Cerebellar cortex (tissue), 1 donor: ENCODE measurements around the gene ACAD9.
"Not testable (repeated sequence)": the region's sequence is repeated elsewhere in the genome, so short reads cannot be mapped to it uniquely, and the experiment has no call there.

Experiments used
- DNase-seq: peaks from one replicate; pipeline ENCODE4 v3.0.0-alpha.2; 2015; ENCODE audit warnings: low spot score

Gene ACAD9

GRCh38 chr3:128879125-128879969 lies at the start of gene ACAD9:
ACAD9 (plus strand) TSS chr3:128879620; CDS start chr3:128879692, 72 bp downstream.
- DNase-seq = peak; percentile 97

DNA sequence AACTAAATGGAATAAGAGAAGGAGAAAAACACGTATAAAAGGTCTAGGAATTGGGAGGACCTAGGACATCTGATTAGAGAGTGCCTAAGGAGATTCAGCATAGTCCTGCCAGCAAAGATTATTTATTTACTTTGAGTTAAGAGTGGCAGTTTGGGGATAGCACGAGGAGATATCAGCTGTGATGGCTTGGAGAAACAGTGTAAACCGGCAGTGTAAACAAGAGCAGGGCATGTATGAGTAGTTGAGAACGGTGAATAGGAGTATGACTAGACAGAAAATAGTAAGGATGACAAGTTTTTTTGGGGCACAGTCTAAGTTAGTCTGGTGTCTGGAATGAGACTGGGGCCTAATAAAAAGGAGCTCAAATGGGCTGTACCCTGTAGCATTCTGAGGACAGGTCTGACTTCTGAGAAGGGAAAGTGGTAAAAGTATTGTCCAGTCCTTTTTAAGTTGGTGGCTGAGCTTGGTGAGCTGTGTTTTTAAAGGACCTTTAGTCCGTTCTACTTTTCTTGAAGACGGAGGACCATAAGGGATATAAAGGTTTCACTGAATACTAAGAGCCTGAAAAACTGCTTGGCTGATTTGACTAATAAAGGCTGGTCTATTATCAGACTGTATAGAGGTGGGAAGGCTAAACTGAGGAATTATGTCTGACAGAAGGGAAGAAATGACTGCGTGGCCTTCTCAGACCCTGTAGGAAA lies 49.3 kb upstream of the ACAD9 start:
- not testable (repeated sequence) for DNase-seq

- DNase-seq = not testable (repeated sequence)
Observed at GRCh38 chr3:128830762-128831161, 48.7 kb upstream of the ACAD9 start.

DNA sequence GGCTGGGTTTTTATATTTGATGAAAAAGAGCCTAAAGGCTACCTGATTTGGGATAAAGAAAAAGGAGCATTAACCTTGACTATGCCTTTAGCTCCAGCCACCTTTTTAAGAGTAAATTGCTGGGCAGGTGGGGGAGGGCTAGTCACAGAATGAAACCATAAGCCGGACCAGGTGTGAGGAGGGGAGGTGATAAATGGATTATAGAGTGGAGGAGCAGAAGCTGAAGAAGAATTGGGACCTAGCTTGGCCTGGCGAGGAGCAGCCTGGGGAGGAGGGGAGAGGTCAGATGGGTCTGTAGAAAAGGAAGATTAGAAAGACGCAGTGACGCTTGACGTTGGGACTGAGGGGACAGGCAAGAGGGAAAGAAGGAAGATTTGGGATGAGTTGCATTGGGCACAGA lies 46.4 kb upstream of the ACAD9 start:
- DNase-seq = not testable (repeated sequence)

- no peak for DNase-seq
Observed at GRCh38 chr3:128835096-128835495, 44.3 kb upstream of the ACAD9 start.

DNA sequence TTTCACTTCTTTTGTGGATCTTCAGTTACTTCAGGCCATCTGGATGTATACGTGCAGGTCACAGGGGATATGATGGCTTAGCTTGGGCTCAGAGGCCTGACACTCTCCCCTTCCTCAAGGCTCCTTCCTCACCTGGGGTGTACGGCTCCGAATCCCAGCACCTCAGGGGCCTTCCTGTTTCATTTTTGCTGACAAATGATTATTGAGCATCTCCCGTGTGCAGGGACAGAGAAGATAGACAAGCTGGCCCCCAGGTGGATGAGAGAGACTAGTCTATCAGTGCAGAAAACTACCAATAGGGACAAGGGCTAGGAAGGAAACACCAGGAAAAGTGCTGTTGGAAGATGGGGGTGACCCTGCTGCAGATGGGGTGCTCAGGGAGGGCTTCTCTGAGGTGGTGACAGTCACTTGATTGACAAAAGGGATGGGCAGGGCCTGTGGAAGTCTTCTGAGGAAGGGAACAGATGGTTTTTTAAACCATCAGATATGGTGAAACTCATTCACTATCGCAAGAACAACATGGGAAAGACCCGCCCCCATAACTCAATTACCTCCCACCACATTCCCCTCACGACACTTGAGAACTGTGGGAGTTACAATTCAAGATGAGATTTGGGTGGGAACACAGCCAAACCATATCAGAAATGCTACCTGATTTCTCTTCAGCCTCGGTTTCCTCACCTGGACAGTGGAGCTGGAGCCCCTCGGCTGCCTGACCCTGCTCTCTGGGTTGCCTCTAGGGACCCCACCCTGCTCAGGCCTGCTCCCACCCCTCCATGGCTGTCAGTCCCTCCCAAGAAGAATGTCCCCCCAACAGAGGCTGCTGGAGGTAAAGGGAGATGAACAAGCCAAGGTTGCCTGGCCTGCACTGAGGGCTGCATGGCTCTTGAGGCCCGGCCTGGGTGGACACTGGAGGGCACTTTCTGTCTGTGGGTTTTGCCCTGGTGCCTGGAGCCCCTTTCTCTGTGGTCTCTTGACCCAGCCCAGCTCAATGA lies 37.2 kb upstream of the ACAD9 start:
- no peak for DNase-seq

DNA sequence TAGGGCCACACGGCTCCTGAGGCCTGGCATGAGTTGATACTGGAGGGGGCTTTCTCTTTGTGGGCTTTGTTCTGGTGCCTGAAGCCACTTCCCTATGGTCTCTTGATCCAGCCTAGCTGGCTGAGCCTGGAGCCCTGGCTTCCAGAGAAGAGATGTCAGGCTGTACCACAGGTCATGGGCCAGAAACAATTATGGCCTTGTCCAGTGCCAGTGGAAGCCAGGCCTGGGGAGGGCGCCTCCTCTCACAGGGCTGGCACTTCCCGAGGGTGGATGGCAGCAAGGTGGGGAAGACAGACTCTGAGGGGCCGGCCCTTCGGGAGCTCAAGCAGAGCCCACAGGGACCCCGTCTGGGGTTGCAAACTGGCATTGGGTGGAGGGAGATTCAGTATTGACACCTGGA lies 34.9 kb upstream of the ACAD9 start:
- DNase-seq = peak; percentile 46

GRCh38 chr3:128845119-128845777 lies 34.2 kb upstream of the ACAD9 start:
- DNase-seq = peak; percentile 82

GRCh38 chr3:128845778-128846485 lies 33.5 kb upstream of the ACAD9 start:
- peak; percentile 77 for DNase-seq

DNA sequence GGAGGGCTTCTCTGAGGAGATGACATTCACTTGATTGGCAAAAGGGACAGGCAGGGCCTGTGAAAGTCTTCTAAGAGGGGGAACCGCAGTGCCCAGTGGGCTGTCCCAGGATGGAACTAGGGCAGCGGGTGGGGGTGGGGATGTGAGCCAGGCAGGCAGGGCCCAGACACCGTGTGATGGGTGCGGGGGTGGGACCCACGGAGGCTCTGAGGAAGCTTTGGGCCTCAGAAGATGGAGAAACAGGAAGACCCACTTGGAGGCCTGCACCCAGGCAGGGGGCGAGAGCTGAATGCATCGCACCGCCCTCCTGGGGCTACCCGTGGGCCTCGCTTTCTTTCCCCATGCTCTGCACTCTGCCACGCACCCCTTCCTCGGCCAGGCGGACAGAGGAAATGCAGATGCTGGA lies 32.9 kb upstream of the ACAD9 start:
- no peak for DNase-seq

GRCh38 chr3:128847666-128848370 lies 31.6 kb upstream of the ACAD9 start:
- DNase-seq = no peak

DNA sequence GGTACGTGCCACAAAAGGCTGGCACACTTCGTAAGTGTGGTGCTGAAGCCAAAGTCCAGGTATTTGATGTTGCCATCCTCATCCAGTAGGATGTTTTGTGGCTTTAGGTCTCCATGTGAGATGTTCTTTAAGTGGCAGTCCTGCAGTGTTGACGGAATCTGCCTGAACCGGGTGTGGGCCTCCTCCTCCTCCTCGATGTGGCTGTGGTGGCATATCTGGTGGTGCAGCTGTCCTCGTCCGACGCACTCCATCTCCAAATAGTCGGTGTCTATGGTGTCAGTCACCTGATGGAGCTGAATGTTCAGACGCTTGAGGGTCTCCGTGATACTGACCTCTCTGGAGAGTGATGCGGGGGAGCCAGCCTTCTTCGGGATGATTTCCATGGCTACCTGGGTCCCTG lies 30.5 kb upstream of the ACAD9 start:
- DNase-seq = no peak

- DNase-seq = peak; percentile 29
Observed at GRCh38 chr3:128849911-128850455, 29.4 kb upstream of the ACAD9 start.

DNA sequence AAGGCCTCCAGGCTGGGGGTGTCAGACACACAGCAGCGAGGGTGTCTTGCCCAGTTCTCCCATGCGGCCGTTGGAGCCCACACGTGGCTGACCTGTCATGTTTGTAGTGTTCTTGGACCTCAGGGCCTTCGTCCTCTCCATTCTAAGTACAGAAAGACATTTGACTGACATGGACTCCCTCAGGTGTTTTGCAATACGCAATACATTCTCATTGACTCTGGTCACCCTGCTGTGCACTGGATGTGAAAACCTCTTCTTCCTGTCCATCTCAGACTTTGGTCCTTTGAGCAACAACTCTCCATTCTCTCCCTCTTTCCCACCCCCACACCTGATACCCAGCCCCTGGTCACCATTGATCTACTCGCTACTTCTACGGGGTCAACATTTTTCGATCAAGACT lies 28.9 kb upstream of the ACAD9 start:
- no peak for DNase-seq

DNA sequence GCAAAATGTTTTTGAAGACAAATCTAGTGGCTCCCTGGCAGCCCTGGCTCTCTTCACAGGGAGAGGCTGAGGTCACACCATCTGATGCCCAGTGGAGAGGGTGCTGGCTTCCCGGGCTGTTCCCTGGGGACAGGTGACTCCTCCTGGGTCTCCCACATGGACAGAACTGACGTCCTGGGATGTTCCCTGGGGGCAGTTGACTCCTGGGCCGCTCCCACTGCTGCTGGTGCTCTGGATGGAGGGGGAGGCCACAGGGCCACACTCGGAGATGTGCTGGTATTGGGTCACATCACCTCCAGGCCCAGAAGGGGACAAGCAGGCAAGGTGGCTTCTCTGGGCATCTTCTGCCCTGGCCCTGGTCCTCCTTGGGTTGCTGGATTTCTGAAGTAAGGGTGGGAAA lies 27.8 kb upstream of the ACAD9 start:
- no peak for DNase-seq

GRCh38 chr3:128853826-128854225 lies 25.6 kb upstream of the ACAD9 start:
- DNase-seq = no peak

DNA sequence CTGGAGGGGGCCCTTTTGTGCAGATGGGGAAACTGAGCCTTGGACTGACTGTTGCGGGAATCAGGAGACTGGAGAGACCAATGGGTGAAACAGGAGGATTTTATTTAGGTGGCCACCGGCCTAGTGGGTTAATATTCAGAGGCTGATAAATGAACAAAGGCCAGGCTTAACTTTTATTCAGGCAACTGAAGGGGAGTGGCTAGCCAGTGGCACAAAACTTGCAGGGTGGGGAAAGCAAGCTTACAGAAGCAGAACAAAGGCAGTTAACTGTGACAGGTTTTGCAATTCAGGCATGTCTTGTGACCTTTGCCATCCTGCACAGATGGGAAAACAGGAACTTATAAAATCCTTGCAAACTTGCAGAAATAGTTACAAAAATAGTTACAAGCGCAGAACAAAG lies 24.9 kb upstream of the ACAD9 start:
- DNase-seq = no peak

DNA sequence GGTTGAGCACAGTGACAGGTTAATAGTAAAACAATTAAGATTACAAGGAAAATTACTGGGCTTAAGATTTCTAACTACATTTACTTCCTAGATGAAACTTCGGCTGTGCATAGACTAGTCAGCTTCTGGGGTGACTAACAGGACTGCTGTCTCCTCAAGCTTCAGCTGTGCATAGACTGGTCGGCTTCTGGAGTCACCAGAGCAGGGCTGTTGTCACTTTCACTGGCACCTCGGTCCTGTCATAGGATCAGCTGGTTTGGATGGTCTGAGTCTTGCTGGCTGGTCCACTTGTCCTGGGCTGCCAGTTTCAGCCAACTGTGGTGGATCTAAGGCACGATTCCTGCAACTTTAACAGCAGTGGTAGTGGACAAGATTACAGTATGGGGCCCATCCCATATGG lies 23.9 kb upstream of the ACAD9 start:
- DNase-seq = no peak

GRCh38 chr3:128858167-128858566 lies 21.3 kb upstream of the ACAD9 start:
- no peak for DNase-seq

DNA sequence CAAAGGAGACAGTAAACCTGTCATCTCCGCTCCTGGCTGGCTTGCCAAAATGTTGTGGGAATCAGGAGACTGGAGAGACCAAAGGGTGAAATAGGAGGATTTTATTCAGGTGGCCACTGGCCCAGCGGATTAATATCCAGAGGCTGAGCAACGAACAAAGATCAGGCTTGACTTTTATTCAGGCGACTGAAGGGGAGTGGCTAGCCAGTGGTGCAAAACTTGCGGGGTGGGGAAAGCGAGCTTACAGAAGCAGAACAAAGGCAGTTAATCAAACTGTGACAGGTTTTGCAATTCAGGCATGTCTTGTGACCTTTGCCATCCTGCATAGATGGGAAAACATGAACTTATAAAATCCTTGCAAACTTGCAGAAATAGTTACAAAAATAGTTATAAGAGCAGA lies 19.8 kb upstream of the ACAD9 start:
- DNase-seq = no peak
